Sigmoid colon (tissue), 7 donors: ENCODE data around the gene FAT4. TPM values are rescaled to one million over a fixed set of nuclear protein-coding genes. Genes with fewer than 3 reads are reported as not detected.
A peak's percentile ranks its signal among the peaks of the same experiment; 100 is the strongest.

ENCODE experiments used
- DNase-seq: peaks from one replicate; pipeline ENCODE4 v3.0.0-alpha.2; 2019
- H3K27ac ChIP-seq, 4 donors: fragments of 200-600 bp; sonication (generic); one replicate each; pipeline ENCODE4 v1.5.1; 2016 to 2019; ENCODE audit warnings: mild to moderate bottlenecking in 1 of 4
- H3K27me3 ChIP-seq, 3 donors: fragments of 200-600 bp; sonication (generic); one replicate each; pipeline ENCODE4 v1.5.1; 2019; ENCODE audit warnings: mild to moderate bottlenecking in 1 of 3
- H3K36me3 ChIP-seq, 4 donors: fragments of 200-600 bp; sonication (generic); one replicate each; pipeline ENCODE4 v1.5.1; 2016 to 2019
- H3K4me1 ChIP-seq, 4 donors: fragments of 200-600 bp; sonication (generic); one replicate each; pipeline ENCODE4 v1.5.1; 2017 to 2019
- H3K4me3 ChIP-seq, 4 donors: fragments of 200-600 bp; sonication (generic); one replicate each; pipeline ENCODE4 v1.5.1; 2017 to 2019; ENCODE audit warnings: mild to moderate bottlenecking in 2 of 4, moderate library complexity in 1 of 4
- H3K9me3 ChIP-seq, 4 donors: fragments of 200-600 bp in 3 of 4; sonication (generic) in 3 of 4; one replicate each; pipeline versions ENCODE4 v1.5.1 to v1.6.1; 2013 to 2019
- EP300 ChIP-seq, 4 donors: sonication (generic); formaldehyde crosslinking; IDR thresholded peaks; one replicate each; pipeline ENCODE4 v1.6.1; 2017; ENCODE audit warnings: antibody characterized with exemption in 4 of 4
- POLR2A ChIP-seq, 2 donors: fragments of 450-650 bp; IDR thresholded peaks; one replicate each; pipeline ENCODE4 v1.6.1; 2016; ENCODE audit warnings: antibody characterized with exemption in 2 of 2, mild to moderate bottlenecking in 2 of 2, moderate library complexity in 2 of 2
- POLR2AphosphoS5 ChIP-seq, 4 donors: sonication (generic); formaldehyde crosslinking; IDR thresholded peaks; one replicate each; pipeline ENCODE4 v1.6.1; 2017; ENCODE audit warnings: antibody characterized with exemption in 4 of 4
- WGBS, 2 donors: extraction: QIAGEN DNeasy Blood & Tissue Kit; methylation state at CpG; one replicate each; pipeline ENCODE4 v1.1.7; 2013; 5-methylcytosine and 5-hydroxymethylcytosine counted together
- intact Hi-C: fragments of 100-400 bp; cut with DNase I; formaldehyde crosslinking; loops from one replicate; pipeline ENCODE4 v1.15.1; 2023
- polyA plus RNA-seq, 3 donors: library from polyadenylated mRNA; stranded (reverse); fragments of 200-250 nt; gene quantifications; one replicate each; pipeline ENCODE4 v1.2.3, GENCODE V29; 2013
- total RNA-seq, 4 donors: library from RNA; depleted of rRNA; stranded (reverse); fragments of >200 nt; gene quantifications; one replicate each; pipeline ENCODE4 v1.1.0, GENCODE V29; 2016
- TF ChIP-seq, protein P1 (sequence below), 4 experiments: fragments of 450-650 bp in 3 of 4; fragments of 200-600 bp in 1 of 4; IDR thresholded peaks; one replicate each; pipeline ENCODE4 v1.5.1; 2016 to 2019; ENCODE audit warnings: antibody characterized with exemption in 4 of 4, mild to moderate bottlenecking in 3 of 4, moderate library complexity in 2 of 4
- donor health status: healthy with polysubstance abuse.
- donor health status: Bipolar disorder and iron deficiency.
- donor health status: healthy.

The FAT4 gene
- total and polyA plus RNA-seq, 7 donors = under 0.01 to 74.2 (median 46.2) TPM

- 1 to 3% methylated on average over 51 of the region's 51 CpGs for WGBS, 2 donors
- peaks cover 0 to 52% (median 34%) of the 10 kb centered on the region in 4 donors for H3K4me1 ChIP-seq
- H3K27me3 ChIP-seq = no peaks in the 10 kb centered on the region
- peak; percentile 74 for DNase-seq
- intact Hi-C loops = loop anchor here (5.0 to 10.0 kb wide), 3 partner anchors 77 to 737 kb away; no protein-coding TSS in a partner anchor
- H3K36me3 ChIP-seq = no peaks in the 10 kb centered on the region
- no peaks in the 10 kb centered on the region for H3K9me3 ChIP-seq
- peak overlapping the region; percentile 93 to 99 (median 94) for H3K27ac ChIP-seq
- TF ChIP-seq EP300 (IDR thresholded peaks at IDR 0.05) = no peak
- TF ChIP-seq, protein P1, sequence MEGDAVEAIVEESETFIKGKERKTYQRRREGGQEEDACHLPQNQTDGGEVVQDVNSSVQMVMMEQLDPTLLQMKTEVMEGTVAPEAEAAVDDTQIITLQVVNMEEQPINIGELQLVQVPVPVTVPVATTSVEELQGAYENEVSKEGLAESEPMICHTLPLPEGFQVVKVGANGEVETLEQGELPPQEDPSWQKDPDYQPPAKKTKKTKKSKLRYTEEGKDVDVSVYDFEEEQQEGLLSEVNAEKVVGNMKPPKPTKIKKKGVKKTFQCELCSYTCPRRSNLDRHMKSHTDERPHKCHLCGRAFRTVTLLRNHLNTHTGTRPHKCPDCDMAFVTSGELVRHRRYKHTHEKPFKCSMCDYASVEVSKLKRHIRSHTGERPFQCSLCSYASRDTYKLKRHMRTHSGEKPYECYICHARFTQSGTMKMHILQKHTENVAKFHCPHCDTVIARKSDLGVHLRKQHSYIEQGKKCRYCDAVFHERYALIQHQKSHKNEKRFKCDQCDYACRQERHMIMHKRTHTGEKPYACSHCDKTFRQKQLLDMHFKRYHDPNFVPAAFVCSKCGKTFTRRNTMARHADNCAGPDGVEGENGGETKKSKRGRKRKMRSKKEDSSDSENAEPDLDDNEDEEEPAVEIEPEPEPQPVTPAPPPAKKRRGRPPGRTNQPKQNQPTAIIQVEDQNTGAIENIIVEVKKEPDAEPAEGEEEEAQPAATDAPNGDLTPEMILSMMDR (IDR thresholded peaks at IDR 0.05) = peak in 1 of 4 experiments; percentile 26
- peak in 1 of 2 donors; percentile 15 for TF ChIP-seq POLR2A (IDR thresholded peaks at IDR 0.05)
- TF ChIP-seq POLR2AphosphoS5 (IDR thresholded peaks at IDR 0.05) = peak in 1 of 4 donors; percentile 4
- H3K4me3 ChIP-seq = peak overlapping the region; percentile 87 to 97 (median 90)
Measured at GRCh38 chr4:125315576-125316400, 1.0 kb downstream of the FAT4 start.

DNA sequence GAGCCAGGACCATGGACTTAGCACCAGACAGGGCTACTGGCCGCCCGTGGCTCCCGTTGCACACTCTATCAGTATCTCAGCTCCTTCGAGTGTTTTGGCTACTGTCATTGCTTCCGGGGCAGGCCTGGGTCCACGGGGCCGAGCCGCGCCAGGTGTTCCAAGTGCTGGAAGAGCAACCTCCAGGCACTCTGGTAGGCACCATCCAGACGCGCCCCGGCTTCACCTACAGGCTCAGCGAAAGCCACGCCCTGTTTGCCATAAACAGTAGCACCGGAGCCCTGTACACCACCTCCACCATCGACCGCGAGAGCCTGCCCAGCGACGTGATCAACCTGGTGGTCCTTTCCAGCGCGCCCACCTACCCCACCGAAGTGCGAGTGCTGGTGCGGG, 1.6 kb downstream of the FAT4 start:
- DNase-seq = no peak
- Histone ChIP-seq H3K36me3 (no peaks in the 10 kb centered on the region), H3K27ac (peak overlapping the region; percentile 93 to 99 (median 94)), H3K4me1 (peaks cover 0 to 58% (median 40%) of the 10 kb centered on the region in 4 donors), H3K4me3 (peak overlapping the region; percentile 87 to 97 (median 90)), H3K27me3 (no peaks in the 10 kb centered on the region), H3K9me3 (no peaks in the 10 kb centered on the region)
- WGBS, 2 donors = 2 to 4% methylated on average over 25 of the region's 25 CpGs
- TF ChIP-seq POLR2A (IDR thresholded peaks at IDR 0.05) = peak in 1 of 2 donors; percentile 1
- no peak for TF ChIP-seq EP300 (IDR thresholded peaks at IDR 0.05)
- intact Hi-C loops = loop anchor here (5.0 to 10.0 kb wide), 3 partner anchors 76 to 736 kb away; no protein-coding TSS in a partner anchor

- H3K9me3 ChIP-seq = no peaks in the 10 kb centered on the region
- peaks cover 0 to 64% (median 43%) of the 10 kb centered on the region in 4 donors for H3K4me1 ChIP-seq
- no peaks in the 10 kb centered on the region for H3K36me3 ChIP-seq
- 2 to 15% methylated on average over 66 of the region's 66 CpGs for WGBS, 2 donors
- peak overlapping the region; percentile 87 to 97 (median 90) for H3K4me3 ChIP-seq
- TF ChIP-seq, protein P1 (IDR thresholded peaks at IDR 0.05) = no peak
- no peak for TF ChIP-seq POLR2AphosphoS5 (IDR thresholded peaks at IDR 0.05)
- TF ChIP-seq EP300 (IDR thresholded peaks at IDR 0.05) = no peak
- no peak for TF ChIP-seq POLR2A (IDR thresholded peaks at IDR 0.05)
- DNase-seq = peak; percentile 76
- H3K27me3 ChIP-seq = no peaks in the 10 kb centered on the region
- intact Hi-C loops = loop anchor here (5.0 to 10.0 kb wide), 3 partner anchors 75 to 735 kb away; no protein-coding TSS in a partner anchor
- H3K27ac ChIP-seq = peak overlapping the region; percentile 93 to 99 (median 94)
Measured at GRCh38 chr4:125316791-125317524, 2.2 kb downstream of the FAT4 start.

GRCh38 chr4:125317525-125317877, 2.7 kb downstream of the FAT4 start:
- Histone ChIP-seq H3K36me3 (no peaks in the 10 kb centered on the region), H3K27me3 (no peaks in the 10 kb centered on the region), H3K4me3 (peak overlapping the region; percentile 87 to 97 (median 90)), H3K27ac (peak overlapping the region; percentile 93 to 99 (median 94)), H3K4me1 (peaks cover 0 to 69% (median 45%) of the 10 kb centered on the region in 4 donors), H3K9me3 (no peaks in the 10 kb centered on the region)
- TF ChIP-seq, protein P1 (IDR thresholded peaks at IDR 0.05) = peak in 3 of 4 experiments; percentile 8 to 49 (median 47)
- no peak for TF ChIP-seq POLR2A (IDR thresholded peaks at IDR 0.05)
- TF ChIP-seq POLR2AphosphoS5 (IDR thresholded peaks at IDR 0.05) = peak in 2 of 4 donors; percentile 3 to 23
- 5 to 16% methylated on average over 23 of the region's 23 CpGs for WGBS, 2 donors
- intact Hi-C loops = loop anchor here (5.0 to 10.0 kb wide), 3 partner anchors 75 to 735 kb away; no protein-coding TSS in a partner anchor
- peak; percentile 73 for DNase-seq
